ENCODE results near the gene PAPPA.

- TF ChIP-seq POLR2A (IDR thresholded peaks at IDR 0.05; ENCODE audit: low read length) (no peak), GATA1 (IDR thresholded peaks at IDR 0.05; ENCODE audit: low read depth, low read length) (no peak)
Observed at GRCh38 chr9:116182876-116183275, 29.3 kb downstream of the PAPPA start.
